H1 (cell line): Measurements from ENCODE around the gene C2CD4D. TPM values are rescaled to one million over a fixed set of nuclear protein-coding genes. Genes with fewer than 3 reads are reported as not detected.

Experiments used
- GTF2F1 ChIP-seq: IDR thresholded peaks from 2 replicates; pipeline ENCODE4 v1.6.1; 2012; ENCODE audit warnings: low read depth, low read length, improper control_type of control experiment, borderline replicate concordance
- PHF8 ChIP-seq: fragments of 200-600 bp; sonication (generic); conservative IDR thresholded peaks from 2 replicates; pipeline ENCODE4 v1.7.1; 2012; ENCODE audit warnings: low read depth, mild to moderate bottlenecking, inconsistent platforms, low read length, moderate library complexity
- RNF2 ChIP-seq: fragments of 200-900, 300-1000 bp; sonication (generic); IDR thresholded peaks from 2 replicates; pipeline ENCODE4 v1.7.1; 2016; ENCODE audit warnings: borderline replicate concordance, low read depth, mild to moderate bottlenecking, antibody characterized with exemption, low read length; ENCODE audit not compliant: poor library complexity, severe bottlenecking; ENCODE audit errors: missing control alignments
- polyA plus RNA-seq, 7 experiments: library from polyadenylated mRNA; depleted of rRNA in 3 of 7; stranded (reverse) in 5 of 7; unstranded in 2 of 7; fragments of >200 nt in 5 of 7; fragments of 200-250 nt in 2 of 7; gene quantifications; 1 replicate in 5 of 7; 2 replicates in 1 of 7; 4 replicates in 1 of 7; pipeline versions ENCODE4 v1.2.1 to v1.2.3, GENCODE V29; 2011 to 2013; ENCODE audit warnings: missing spikeins in 2 of 7, mixed read lengths in 2 of 7
- total RNA-seq: library from RNA; stranded (reverse); fragmentation: NEBNext Ultra II Directional; extraction: Animal tissue kit (Norgen Biotek cat#: 25700); gene quantifications from 2 replicates; pipeline ENCODE4 v1.2.1, GENCODE V29; 2021

Gene C2CD4D
- total and polyA plus RNA-seq, 2 of the 8 experiments (the other 6 are each of a cell fraction or from before 2014, with no cell fraction given), result 0.41 to 0.71 TPM

DNA sequence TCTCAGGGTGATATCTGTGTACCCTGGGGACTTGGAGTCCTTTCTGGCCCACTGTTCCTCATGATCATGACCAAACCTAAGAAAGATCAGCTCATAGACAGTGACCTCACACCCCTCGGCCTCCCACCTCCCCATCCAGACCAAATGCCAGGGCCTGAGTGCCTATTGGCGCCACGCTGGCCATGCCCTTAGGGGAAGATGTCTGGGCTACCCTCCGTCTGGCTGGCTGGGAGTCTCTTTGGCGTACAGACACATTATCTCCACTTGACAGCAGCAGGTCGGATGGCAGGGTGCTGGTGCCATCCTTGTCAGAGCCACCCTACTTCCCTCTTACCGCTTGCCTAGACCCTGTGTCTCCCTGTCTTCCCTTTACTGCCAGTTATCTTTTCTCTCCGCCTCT lies 16.4 kb downstream of the C2CD4D start (continued):
- TF ChIP-seq RNF2 (no peak), GTF2F1 (no peak), PHF8 (no peak)
